C1 segment of cervical spinal cord (tissue), 14 donors: Measurements from ENCODE around the gene TXNDC8.
A peak's percentile ranks its signal among the peaks of the same experiment; 100 is the strongest.

Experiments used
- DNase-seq, 14 donors: peaks; one replicate each; lab custom pipeline; 2025; lab: John Stamatoyannopoulos, UW

The TXNDC8 gene

GRCh38 chr9:110282018-110282738, 55.5 kb downstream of the TXNDC8 start:
- DNase-seq: no peak

GRCh38 chr9:110278080-110278707, 59.5 kb downstream of the TXNDC8 start:
- DNase-seq: no peak

- DNase-seq: no peak
Measured at GRCh38 chr9:110276781-110277180, 60.9 kb downstream of the TXNDC8 start.

GRCh38 chr9:110270211-110270995, 67.3 kb downstream of the TXNDC8 start:
- DNase-seq: no peak

- DNase-seq: no peak
Measured at GRCh38 chr9:110266795-110267194, 70.9 kb downstream of the TXNDC8 start.

GRCh38 chr9:110261632-110262031, 76.0 kb downstream of the TXNDC8 start:
- no peak for DNase-seq

GRCh38 chr9:110260911-110261310, 76.8 kb downstream of the TXNDC8 start:
- DNase-seq: no peak

- no peak for DNase-seq
Measured at GRCh38 chr9:110259566-110259965, 78.1 kb downstream of the TXNDC8 start.

GRCh38 chr9:110258690-110259091, 79.0 kb downstream of the TXNDC8 start:
- DNase-seq: no peak

- DNase-seq: no peak
Measured at GRCh38 chr9:110257956-110258355, 79.7 kb downstream of the TXNDC8 start.

- DNase-seq: peak in 9 of 14 donors; percentile 8 to 43 (median 26)
Measured at GRCh38 chr9:110257097-110257841, 80.4 kb downstream of the TXNDC8 start.

- DNase-seq: peak; percentile 58 to 92 (median 88)
Measured at GRCh38 chr9:110256380-110257096, 81.1 kb downstream of the TXNDC8 start, which contains the start of gene TXN. TSS of gene TXN (minus strand) at chr9:110256507. CDS start at chr9:110256435, 72 bp downstream.

GRCh38 chr9:110255463-110256379, 81.9 kb downstream of the TXNDC8 start:
- DNase-seq: peak in 10 of 14 donors; percentile 4 to 71 (median 50)

GRCh38 chr9:110255034-110255462, 82.6 kb downstream of the TXNDC8 start:
- peak in 3 of 14 donors; percentile 24 to 51 (median 30) for DNase-seq

GRCh38 chr9:110254500-110254899, 83.2 kb downstream of the TXNDC8 start:
- DNase-seq: no peak
